ENCODE data around the gene TOGARAM1. TPM values are rescaled to one million over a fixed set of nuclear protein-coding genes. Genes with fewer than 3 reads are reported as not detected.
A peak's percentile ranks its signal among the peaks of the same experiment; 100 is the strongest.

The TOGARAM1 gene, protein sequence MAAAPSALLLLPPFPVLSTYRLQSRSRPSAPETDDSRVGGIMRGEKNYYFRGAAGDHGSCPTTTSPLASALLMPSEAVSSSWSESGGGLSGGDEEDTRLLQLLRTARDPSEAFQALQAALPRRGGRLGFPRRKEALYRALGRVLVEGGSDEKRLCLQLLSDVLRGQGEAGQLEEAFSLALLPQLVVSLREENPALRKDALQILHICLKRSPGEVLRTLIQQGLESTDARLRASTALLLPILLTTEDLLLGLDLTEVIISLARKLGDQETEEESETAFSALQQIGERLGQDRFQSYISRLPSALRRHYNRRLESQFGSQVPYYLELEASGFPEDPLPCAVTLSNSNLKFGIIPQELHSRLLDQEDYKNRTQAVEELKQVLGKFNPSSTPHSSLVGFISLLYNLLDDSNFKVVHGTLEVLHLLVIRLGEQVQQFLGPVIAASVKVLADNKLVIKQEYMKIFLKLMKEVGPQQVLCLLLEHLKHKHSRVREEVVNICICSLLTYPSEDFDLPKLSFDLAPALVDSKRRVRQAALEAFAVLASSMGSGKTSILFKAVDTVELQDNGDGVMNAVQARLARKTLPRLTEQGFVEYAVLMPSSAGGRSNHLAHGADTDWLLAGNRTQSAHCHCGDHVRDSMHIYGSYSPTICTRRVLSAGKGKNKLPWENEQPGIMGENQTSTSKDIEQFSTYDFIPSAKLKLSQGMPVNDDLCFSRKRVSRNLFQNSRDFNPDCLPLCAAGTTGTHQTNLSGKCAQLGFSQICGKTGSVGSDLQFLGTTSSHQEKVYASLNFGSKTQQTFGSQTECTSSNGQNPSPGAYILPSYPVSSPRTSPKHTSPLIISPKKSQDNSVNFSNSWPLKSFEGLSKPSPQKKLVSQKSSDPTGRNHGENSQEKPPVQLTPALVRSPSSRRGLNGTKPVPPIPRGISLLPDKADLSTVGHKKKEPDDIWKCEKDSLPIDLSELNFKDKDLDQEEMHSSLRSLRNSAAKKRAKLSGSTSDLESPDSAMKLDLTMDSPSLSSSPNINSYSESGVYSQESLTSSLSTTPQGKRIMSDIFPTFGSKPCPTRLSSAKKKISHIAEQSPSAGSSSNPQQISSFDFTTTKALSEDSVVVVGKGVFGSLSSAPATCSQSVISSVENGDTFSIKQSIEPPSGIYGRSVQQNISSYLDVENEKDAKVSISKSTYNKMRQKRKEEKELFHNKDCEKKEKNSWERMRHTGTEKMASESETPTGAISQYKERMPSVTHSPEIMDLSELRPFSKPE (N-terminal part only)
- total RNA-seq (2011; cell fraction: chromatin; rRNA removed; ENCODE audit: low replicate concordance) = 21.7 and 28.2 TPM in 2 replicates
- total RNA-seq (2011; cell fraction: nucleolus; rRNA removed) = 11.2 and 13.7 TPM in 2 replicates
- 12.4 and 14.8 TPM in 2 replicates for total RNA-seq (2011; cell fraction: nucleoplasm; rRNA removed)
- 2.3 and 2.4 TPM in 2 replicates for total RNA-seq (2014; rRNA removed)
- 4.9 and 5.6 TPM in 2 replicates for total RNA-seq (2014; rRNA removed; fragmentation: Illumina TruSeq; extraction: Trizol)
- total RNA-seq (2015; rRNA removed; fragmentation: Illumina TruSeq; extraction: Trizol) = 6.4 and 7.0 TPM in 2 replicates
- 3.2 and 3.7 TPM in 2 replicates for total RNA-seq (2021)
- polyA plus RNA-seq (2011; rRNA removed) = 5.6 and 5.8 TPM in 2 replicates
- 1.3 and 1.4 TPM in 2 replicates for polyA plus RNA-seq (2011; cell fraction: cytosol; rRNA removed)
- polyA plus RNA-seq (2011; cell fraction: nucleus; rRNA removed) = 5.9 and 6.4 TPM in 2 replicates
- 1.9 and 2.1 TPM in 2 replicates for polyA plus RNA-seq (2012)
- 2.6 and 3.8 TPM in 2 replicates for polyA plus RNA-seq (2014; fragmentation: Illumina TruSeq; extraction: Trizol)
- 1 to 10 TPM; 1.3 to 1.6 TPM for polyA plus RNA-seq (2014; fragmentation: Nextera tagmentation; extraction: Ambion mirVana)
- polyA plus RNA-seq (2014; rRNA removed) = 1.7 and 3.4 TPM in 2 replicates
- 18.4 and 19.0 TPM in 2 replicates for polyA minus RNA-seq (2011; rRNA and poly(A)+ RNA removed)
- 2.9 and 3.5 TPM in 2 replicates for polyA minus RNA-seq (2011; cell fraction: cytosol; rRNA and poly(A)+ RNA removed)
- polyA minus RNA-seq (2011; cell fraction: nucleus; rRNA and poly(A)+ RNA removed) = 14.7 and 24.9 TPM in 2 replicates
- percentile 58 among the genes with signal in this experiment for Bru-seq, nascent RNA
- BruChase-seq, experiment 1, labeled RNA remaining after a 2-hour chase = percentile 66 among the genes with signal in this experiment
- percentile 66 among the genes with signal in this experiment for BruChase-seq, experiment 2, labeled RNA remaining after a 6-hour chase
- long read RNA-seq, experiment 1, partial matches to known transcripts = 1 of 4 reads
- long read RNA-seq, experiment 1, other reads (novel, unspliced or antisense) = 3 of 4 reads
- long read RNA-seq, experiment 2 = 0 reads
- long read RNA-seq, experiment 3, partial matches to known transcripts = 1 of 1 reads
- long read RNA-seq, experiment 3, other reads (novel, unspliced or antisense) = 0 of 1 reads

DNA sequence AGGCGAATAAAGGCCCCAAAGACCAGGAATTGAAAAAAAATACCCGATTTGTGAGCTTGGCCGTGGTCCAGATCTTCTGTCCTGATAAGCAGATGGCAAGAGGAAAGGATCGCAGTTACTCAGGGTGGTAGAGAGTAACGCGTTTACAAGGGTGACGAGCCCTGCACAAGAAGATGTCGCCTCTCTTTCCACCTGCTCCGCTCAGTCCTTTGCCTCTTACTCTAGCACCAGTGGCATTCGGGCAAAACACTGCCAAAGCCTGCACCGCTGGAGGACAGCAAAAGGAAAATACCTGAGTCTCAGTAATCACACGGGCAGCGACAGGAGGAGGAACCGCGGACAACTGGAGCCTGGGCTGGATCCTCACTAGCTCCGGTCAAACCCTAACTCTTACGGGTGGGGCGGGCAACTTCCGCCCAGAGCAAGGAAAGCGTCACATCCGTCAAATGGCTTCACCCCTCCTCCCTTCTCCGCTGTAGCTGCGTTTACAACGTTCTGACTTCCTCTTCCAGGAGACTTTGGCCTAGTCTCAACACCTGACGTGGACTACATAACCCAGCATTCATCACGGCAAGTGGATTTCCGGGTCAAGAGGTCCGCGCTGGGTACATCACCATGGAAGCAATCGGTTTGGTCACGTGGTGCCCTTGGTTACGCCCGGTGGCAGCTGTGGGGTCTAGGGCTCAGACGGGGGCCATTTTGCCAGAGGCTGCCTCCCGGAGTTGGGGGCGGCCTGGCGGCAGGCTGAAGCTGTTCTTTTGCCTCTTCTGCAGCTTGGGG, at the start of gene TOGARAM1, which contains the start of gene KLHL28:
Gene TOGARAM1 (plus strand): TSS at position 637 of the 780 bp plus-strand sequence. CDS start 232 bp downstream, outside the sequence.
Gene KLHL28 (minus strand): TSS at position 394 of the 780 bp plus-strand sequence. CDS start 16,019 bp downstream, outside the sequence.
- H3K36me3 ChIP-seq (ENCODE audit: control insufficient read depth, insufficient read depth, low read length) = no peaks in the 10 kb centered on the region
- intact Hi-C loops (cut with micrococcal nuclease) (loop anchor here (2.0 to 5.0 kb wide), 4 partner anchors 49 to 291 kb away; partner anchors contain the start of genes FANCM, FKBP3, MIS18BP1 and PRPF39), in situ Hi-C loops (cut with MboI) (no loop called here)
- H3K9ac ChIP-seq (ENCODE audit: insufficient read depth in 1 of 2, low read depth in 2 of 2, low read length in 2 of 2) = peak within 1 kb of the TSS; percentile 72 to 93
- BruUV-seq (replicated peaks) = TSS peak; percentile 63
- H4K20me1 ChIP-seq (replicated peaks; ENCODE audit: control insufficient read depth, insufficient read depth, low read length) = 0 out of 2 replicates have a peak, but pooled peaks cover 9% of the 10 kb centered on the region
- ChIA-PET POLR2A (interaction anchor here (0.7 to 1.4 kb wide), 5 partner anchors 12 to 1438 kb away, joined by 3 to 5 read pairs (median 3); no protein-coding TSS in a partner anchor), CTCF (ENCODE audit: low intra/inter-chr PET ratio) (no interaction called here)
- H2AFZ ChIP-seq (ENCODE audit: low read depth, low read length) = peak within 1 kb of the TSS; percentile 78
- DNase-seq (ENCODE audit: extremely low read depth in 1 of 4, low spot score in 3 of 4) = peak; percentile 79 to 97 (median 84)
- no peaks in the 10 kb centered on the region for H3K9me3 ChIP-seq (replicated peaks; ENCODE audit: control insufficient read depth, insufficient read depth, low read depth, low read length)
- peak; percentile 89 for ATAC-seq
- H3K27ac ChIP-seq (ENCODE audit: extremely low read depth, low read depth, low read length) = peak within 1 kb of the TSS; percentile 77
- WGBS (ENCODE audit: insufficient coverage, low coverage, missing lambda C conversion rate) = under 1% methylated on average over 35 of the region's 37 CpGs
- peak within 1 kb of the TSS; percentile 53 for H3K4me3 ChIP-seq
- peaks cover 87% of the 10 kb centered on the region for H3K79me2 ChIP-seq (ENCODE audit: control insufficient read depth, insufficient read depth, low read length)
- peak; percentile 100 for FAIRE-seq
- no peaks in the 10 kb centered on the region for H3K27me3 ChIP-seq (ENCODE audit: control insufficient read depth in 2 of 2, insufficient read depth in 2 of 2, low read length in 2 of 2)
- H3K9me1 ChIP-seq (ENCODE audit: control insufficient read depth, insufficient read depth, low read length) = no peaks in the 10 kb centered on the region
- H3K4me2 ChIP-seq (ENCODE audit: insufficient read depth, low read length) = peak within 1 kb of the TSS; percentile 90
- H3K4me1 ChIP-seq (replicated peaks in 1 of 2; ENCODE audit: control insufficient read depth in 2 of 2, insufficient read depth in 2 of 2, low read length in 2 of 2) = no peaks in the 10 kb centered on the region; a peak in 3 of 5 replicates
- TF ChIP-seq GABPB2 (CRISPR knock-in tag; conservative IDR thresholded peaks at IDR 0.05) (no peak), VEZF1 (CRISPR knock-in tag; IDR thresholded peaks at IDR 0.05) (peak; percentile 78), CREB3 (tag; conservative IDR thresholded peaks at IDR 0.05; ENCODE audit: low read depth) (0 out of 2 replicates have a peak, but pooled peaks have one; percentile 31), ASH1L (IDR thresholded peaks at IDR 0.05; ENCODE audit: borderline replicate concordance, low read depth, partially characterized antibody) (peak; percentile 69)
- TF ChIP-seq, protein P1, sequence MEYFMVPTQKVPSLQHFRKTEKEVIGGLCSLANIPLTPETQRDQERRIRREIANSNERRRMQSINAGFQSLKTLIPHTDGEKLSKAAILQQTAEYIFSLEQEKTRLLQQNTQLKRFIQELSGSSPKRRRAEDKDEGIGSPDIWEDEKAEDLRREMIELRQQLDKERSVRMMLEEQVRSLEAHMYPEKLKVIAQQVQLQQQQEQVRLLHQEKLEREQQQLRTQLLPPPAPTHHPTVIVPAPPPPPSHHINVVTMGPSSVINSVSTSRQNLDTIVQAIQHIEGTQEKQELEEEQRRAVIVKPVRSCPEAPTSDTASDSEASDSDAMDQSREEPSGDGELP (CRISPR knock-in tag; IDR thresholded peaks at IDR 0.05; ENCODE audit: borderline replicate concordance) = peak; percentile 96
